DMS 273 (cell line): Measurements from ENCODE around the gene TLR9.

Experiments used
- DNase-seq: peaks from one replicate; lab custom pipeline; 2025; ENCODE audit not compliant: unreplicated experiment; lab: John Stamatoyannopoulos, UW

TLR9 gene

GRCh38 chr3:52248165-52248541 is 22.7 kb upstream of the TLR9 start:
- DNase-seq, result no peak

GRCh38 chr3:52247409-52248164 is 22.1 kb upstream of the TLR9 start:
- DNase-seq, result no peak

- DNase-seq, result no peak
Observed at GRCh38 chr3:52246728-52247408, 21.4 kb upstream of the TLR9 start.

- no peak for DNase-seq
Observed at GRCh38 chr3:52246264-52246620, 20.8 kb upstream of the TLR9 start.

GRCh38 chr3:52245322-52246263 is 20.1 kb upstream of the TLR9 start, which contains the start of gene PPM1M:
Gene PPM1M (plus strand): TSS chr3:52245759. CDS start chr3:52245825, 66 bp downstream.
- DNase-seq, result peak; percentile 63

GRCh38 chr3:52243791-52244628 is 18.6 kb upstream of the TLR9 start:
- DNase-seq, result no peak

- no peak for DNase-seq
Observed at GRCh38 chr3:52242039-52242438, 16.6 kb upstream of the TLR9 start.

GRCh38 chr3:52240886-52241370 is 15.5 kb upstream of the TLR9 start:
- no peak for DNase-seq

GRCh38 chr3:52240059-52240885 is 14.8 kb upstream of the TLR9 start:
- DNase-seq, result peak; percentile 95

- peak; percentile 88 for DNase-seq
Observed at GRCh38 chr3:52238761-52239701, 13.6 kb upstream of the TLR9 start, which contains the start of gene TWF2. Gene TWF2 (minus strand): TSS chr3:52239158. CDS start chr3:52239016, 142 bp downstream.

- peak; percentile 47 for DNase-seq
Observed at GRCh38 chr3:52238193-52238760, 12.8 kb upstream of the TLR9 start.

- DNase-seq, result peak; percentile 85
Observed at GRCh38 chr3:52237657-52238172, 12.3 kb upstream of the TLR9 start.

- no peak for DNase-seq
Observed at GRCh38 chr3:52237006-52237656, 11.7 kb upstream of the TLR9 start.

- DNase-seq, result no peak
Observed at GRCh38 chr3:52236424-52236886, 11.0 kb upstream of the TLR9 start.

- no peak for DNase-seq
Observed at GRCh38 chr3:52234516-52235447, 9.3 kb upstream of the TLR9 start.

GRCh38 chr3:52233968-52234367 is 8.5 kb upstream of the TLR9 start:
- peak; percentile 22 for DNase-seq
